K562 (cell line): ENCODE data around the gene ATP5F1C. TPM values are rescaled to one million over a fixed set of nuclear protein-coding genes. Genes with fewer than 3 reads are reported as not detected.

Experiments
- ATAC-seq: fragments of 200-7000 bp; cut with Tn5 transposase; 3 replicates; pipeline ENCODE4 v1.9.1; 2020; ENCODE audit warnings: moderate library complexity
- BruUV-seq: library from RNA; stranded (reverse); fragments of 400-500 nt; replicated peaks from 2 replicates; lab custom pipeline; 2021; lab: Mats Ljungman, UMichigan
- CTCF ChIA-PET: fragments of 300-600 bp; formaldehyde crosslinking; extraction: SDS; loops from one replicate; lab custom pipeline; 2021; ENCODE audit warnings: low intra/inter-chr PET ratio; lab: Yijun Ruan, JAX
- POLR2A ChIA-PET: fragments of 300-600, 350-650 bp; sonication (Branson Sonifier 250); formaldehyde crosslinking; extraction: SDS; loops from one replicate; lab custom pipeline; 2021; ENCODE audit warnings: antibody characterized with exemption, inconsistent platforms; lab: Yijun Ruan, JAX
- DNase-seq, 4 experiments: peaks; one replicate each; pipeline versions ENCODE4 v3.0.0 to v3.0.0-alpha.2; 2011 to 2018; ENCODE audit warnings: low spot score in 3 of 4, mixed read lengths in 3 of 4; ENCODE audit errors: extremely low read depth in 1 of 4
- FAIRE-seq: peaks from 2 replicates; lab custom pipeline; 2011; peaks lifted over from hg19 to GRCh38; lab: Jason Lieb, UNC
- H2AFZ ChIP-seq: 2 replicates; pipeline ENCODE4 v1.6.0; 2011; ENCODE audit warnings: low read depth, low read length, control low read depth, inconsistent platforms
- H3K27ac ChIP-seq: fragments of 200-600 bp; 3 replicates; pipeline ENCODE4 v1.8.0; 2011; ENCODE audit warnings: low read depth, mild to moderate bottlenecking, control low read depth, inconsistent platforms, low read length, moderate library complexity, mixed read lengths; ENCODE audit errors: extremely low read depth
- H3K27me3 ChIP-seq, 2 experiments: fragments of 300-600 bp in 1 of 2; 2 replicates in 1 of 2; 3 replicates in 1 of 2; pipeline versions ENCODE4 v1.6.0 to v1.8.0; 2011; ENCODE audit warnings: inconsistent platforms in 2 of 2, low read length in 2 of 2, mild to moderate bottlenecking in 1 of 2, mixed read lengths in 1 of 2, moderate library complexity in 1 of 2; ENCODE audit not compliant: control insufficient read depth in 2 of 2, insufficient read depth in 2 of 2
- H3K36me3 ChIP-seq: fragments of 300-600 bp; 3 replicates; pipeline ENCODE4 v1.8.0; 2011; ENCODE audit warnings: mild to moderate bottlenecking, low read length, inconsistent platforms; ENCODE audit not compliant: control insufficient read depth, insufficient read depth
- H3K4me1 ChIP-seq, 2 experiments: fragments of 200-600 bp in 1 of 2; replicated peaks in 1 of 2; 2 replicates in 1 of 2; 3 replicates in 1 of 2; pipeline versions ENCODE4 v1.5.1 to v1.8.0; 2011; ENCODE audit warnings: inconsistent platforms in 2 of 2, low read length in 2 of 2, mild to moderate bottlenecking in 1 of 2, mixed read lengths in 1 of 2, moderate library complexity in 1 of 2; ENCODE audit not compliant: control insufficient read depth in 2 of 2, insufficient read depth in 2 of 2
- H3K4me2 ChIP-seq: 2 replicates; pipeline ENCODE4 v1.6.1; 2011; ENCODE audit warnings: low read length, control low read depth, inconsistent platforms, mixed read lengths; ENCODE audit not compliant: insufficient read depth
- H3K4me3 ChIP-seq: fragments of 200-600 bp; sonication (generic), shearing (Covaris generic); 2 replicates; pipeline ENCODE4 v1.5.1; 2016; ENCODE audit warnings: control low read depth, inconsistent platforms
- H3K79me2 ChIP-seq: fragments of 200-600 bp; 3 replicates; pipeline ENCODE4 v1.8.0; 2011; ENCODE audit warnings: low read length, inconsistent platforms; ENCODE audit not compliant: control insufficient read depth, insufficient read depth
- H3K9ac ChIP-seq, 2 experiments: 2 replicates each; pipeline versions ENCODE4 v1.6.0 to v1.6.1; 2011; ENCODE audit warnings: low read depth in 2 of 2, low read length in 2 of 2, control low read depth in 1 of 2, inconsistent platforms in 1 of 2, mild to moderate bottlenecking in 1 of 2, mixed read lengths in 1 of 2; ENCODE audit not compliant: insufficient read depth in 1 of 2
- H3K9me1 ChIP-seq: one replicate; pipeline ENCODE4 v1.6.0; 2011; ENCODE audit warnings: inconsistent platforms, mild to moderate bottlenecking, low read length, moderate library complexity; ENCODE audit not compliant: control insufficient read depth, insufficient read depth
- H3K9me3 ChIP-seq: replicated peaks from 2 replicates; pipeline ENCODE4 v1.5.1; 2011; ENCODE audit warnings: low read depth, low read length, inconsistent platforms; ENCODE audit not compliant: control insufficient read depth, insufficient read depth
- H4K20me1 ChIP-seq: replicated peaks from 2 replicates; pipeline ENCODE4 v1.6.1; 2011; ENCODE audit warnings: low read length, inconsistent platforms, mixed read lengths; ENCODE audit not compliant: control insufficient read depth, insufficient read depth
- BMI1 ChIP-seq: fragments of 150-350 bp; IDR thresholded peaks from 2 replicates; pipeline ENCODE4 v1.6.1; 2014; ENCODE audit warnings: low read length
- CCAR2 ChIP-seq: fragments of 200-400 bp; formaldehyde crosslinking; IDR thresholded peaks from 2 replicates; pipeline ENCODE4 v1.6.1; 2017; ENCODE audit warnings: mild to moderate bottlenecking, low read depth, low read length
- CHCHD3 ChIP-seq: fragments of 250-450 bp; sonication (Bioruptor Pico); IDR thresholded peaks from 2 replicates; pipeline ENCODE4 v2.1.2; 2022; ENCODE audit warnings: mild to moderate bottlenecking
- ELF4 ChIP-seq: fragments of 450-650 bp; formaldehyde crosslinking; IDR thresholded peaks from 2 replicates; pipeline ENCODE4 v1.4.0; 2022; ENCODE audit warnings: missing genetic modification characterization
- GATAD2B ChIP-seq: fragments of 450-650 bp; IDR thresholded peaks from 2 replicates; pipeline ENCODE4 v1.6.1; 2017; ENCODE audit warnings: mild to moderate bottlenecking, borderline replicate concordance
- RBM22 ChIP-seq: fragments of 200-400 bp; formaldehyde crosslinking; IDR thresholded peaks from 2 replicates; pipeline ENCODE4 v1.6.1; 2018; ENCODE audit warnings: low read length, low read depth; ENCODE audit not compliant: poor library complexity, severe bottlenecking
- TAF9B ChIP-seq: fragments of 450-650 bp; IDR thresholded peaks from 2 replicates; pipeline ENCODE4 v1.6.1; 2018; ENCODE audit warnings: mild to moderate bottlenecking; ENCODE audit not compliant: partially characterized antibody
- ZC3H11A ChIP-seq: IDR thresholded peaks from 2 replicates; pipeline ENCODE4 v1.6.1; 2012; ENCODE audit warnings: low read depth, low read length, improper control_type of control experiment
- ZNF224 ChIP-seq: sonication (generic); formaldehyde crosslinking; IDR thresholded peaks from 2 replicates; pipeline ENCODE4 v1.8.0; 2022; ENCODE audit warnings: mild to moderate bottlenecking, missing genetic modification reagents
- ZNF431 ChIP-seq: sonication (generic); formaldehyde crosslinking; IDR thresholded peaks from 2 replicates; pipeline ENCODE4 v1.8.0; 2022; ENCODE audit warnings: mild to moderate bottlenecking, missing genetic modification reagents
- WGBS: fragments of 100-300 bp; shearing (Covaris generic); methylation state at CpG from one replicate; pipeline ENCODE4 v1.1.6; 2016; ENCODE audit warnings: low coverage, mixed read lengths; ENCODE audit not compliant: insufficient coverage; ENCODE audit errors: missing lambda C conversion rate; 5-methylcytosine and 5-hydroxymethylcytosine counted together
- in situ Hi-C: fragments of 300-500 bp; cut with MboI; formaldehyde crosslinking; loops from 4 replicates; pipeline ENCODE4 v1.15.0; 2018; ENCODE audit warnings: inconsistent platforms, mixed read lengths
- intact Hi-C: fragments of 100-400 bp; cut with micrococcal nuclease; formaldehyde crosslinking; loops from 2 replicates; pipeline ENCODE4 v1.14.2; 2022
- polyA plus RNA-seq, 8 experiments: library from polyadenylated mRNA; depleted of rRNA in 4 of 8; stranded (reverse) in 5 of 8; unstranded in 3 of 8; fragments of >200 nt; fragmentation: Nextera tagmentation in 2 of 8; fragmentation: Illumina TruSeq in 1 of 8; extraction: Ambion mirVana in 2 of 8; extraction: Trizol in 1 of 8; gene quantifications; 2 replicates each; pipeline versions ENCODE4 v1.2.1 to v1.2.3, GENCODE V29; 2011 to 2014; ENCODE audit warnings: inconsistent platforms in 1 of 8, missing spikeins in 1 of 8
- total RNA-seq, 7 experiments: library from RNA; depleted of rRNA in 6 of 7; stranded (reverse); fragments of >200 nt in 6 of 7; fragmentation: Illumina TruSeq in 2 of 7; extraction: Trizol in 2 of 7; gene quantifications; 2 replicates each; pipeline versions ENCODE4 v1.2.1 to v1.2.3, GENCODE V29; 2011 to 2021; ENCODE audit warnings: low replicate concordance in 1 of 7
- TF ChIP-seq, protein P1 (sequence below): IDR thresholded peaks from 3 replicates; pipeline ENCODE4 v1.6.1; 2011; ENCODE audit warnings: borderline replicate concordance, mild to moderate bottlenecking; ENCODE audit not compliant: insufficient read length, insufficient read depth
- TF ChIP-seq, protein P2 (sequence below): fragments of 200-400 bp; formaldehyde crosslinking; IDR thresholded peaks from 2 replicates; pipeline ENCODE4 v1.6.1; 2017; ENCODE audit warnings: mild to moderate bottlenecking, low read depth, low read length, moderate library complexity
- TF ChIP-seq, protein P3 (sequence below): fragments of 450-650 bp; IDR thresholded peaks from 2 replicates; pipeline ENCODE4 v1.7.0; 2016; ENCODE audit warnings: borderline replicate concordance

ATP5F1C gene
- total and polyA plus RNA-seq, 9 of the 15 experiments (the other 6 are each of a cell fraction or from before 2014, with no cell fraction given): 389 to 1,475 (median 559) TPM

DNA sequence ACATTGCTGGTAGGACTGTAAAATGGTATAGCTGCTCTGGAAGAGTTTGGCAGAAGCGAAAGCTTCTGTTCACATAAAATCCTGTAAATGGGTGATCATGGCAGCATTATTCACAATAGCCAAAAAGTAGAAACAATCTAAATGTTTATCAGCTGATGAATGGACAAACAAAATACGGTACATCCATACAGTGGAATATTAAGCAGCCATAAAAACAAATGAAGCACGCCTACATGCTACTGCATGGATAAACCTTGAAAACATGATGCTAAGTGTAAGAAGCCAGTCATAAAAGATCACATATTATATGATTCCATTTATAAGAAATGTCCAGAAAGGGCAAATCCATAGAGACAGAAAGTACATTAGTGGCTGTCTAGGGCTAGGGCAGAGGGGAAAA lies 32.9 kb upstream of the ATP5F1C start:
- no peak for FAIRE-seq
- H4K20me1 ChIP-seq: no peaks in the 10 kb centered on the region
- H2AFZ ChIP-seq: no peak overlapping the region
- no TSS peak for BruUV-seq
- no peak overlapping the region for H3K4me2 ChIP-seq
- no peaks in the 10 kb centered on the region for H3K9me3 ChIP-seq
- H3K4me1 ChIP-seq: no peaks in the 10 kb centered on the region
- in situ Hi-C loops: no loop called here
- H3K27me3 ChIP-seq: no peaks in the 10 kb centered on the region
- TF ChIP-seq ZNF431 (no peak), ELF4 (CRISPR knock-in tag) (no peak), GATAD2B (no peak), ZNF224 (no peak), CCAR2 (no peak), BMI1 (no peak), CHCHD3 (CRISPR knock-in tag) (no peak), ZC3H11A (no peak), RBM22 (no peak), TAF9B (no peak)
- TF ChIP-seq, protein P1, sequence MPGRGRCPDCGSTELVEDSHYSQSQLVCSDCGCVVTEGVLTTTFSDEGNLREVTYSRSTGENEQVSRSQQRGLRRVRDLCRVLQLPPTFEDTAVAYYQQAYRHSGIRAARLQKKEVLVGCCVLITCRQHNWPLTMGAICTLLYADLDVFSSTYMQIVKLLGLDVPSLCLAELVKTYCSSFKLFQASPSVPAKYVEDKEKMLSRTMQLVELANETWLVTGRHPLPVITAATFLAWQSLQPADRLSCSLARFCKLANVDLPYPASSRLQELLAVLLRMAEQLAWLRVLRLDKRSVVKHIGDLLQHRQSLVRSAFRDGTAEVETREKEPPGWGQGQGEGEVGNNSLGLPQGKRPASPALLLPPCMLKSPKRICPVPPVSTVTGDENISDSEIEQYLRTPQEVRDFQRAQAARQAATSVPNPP: no peak
- TF ChIP-seq, protein P2, sequence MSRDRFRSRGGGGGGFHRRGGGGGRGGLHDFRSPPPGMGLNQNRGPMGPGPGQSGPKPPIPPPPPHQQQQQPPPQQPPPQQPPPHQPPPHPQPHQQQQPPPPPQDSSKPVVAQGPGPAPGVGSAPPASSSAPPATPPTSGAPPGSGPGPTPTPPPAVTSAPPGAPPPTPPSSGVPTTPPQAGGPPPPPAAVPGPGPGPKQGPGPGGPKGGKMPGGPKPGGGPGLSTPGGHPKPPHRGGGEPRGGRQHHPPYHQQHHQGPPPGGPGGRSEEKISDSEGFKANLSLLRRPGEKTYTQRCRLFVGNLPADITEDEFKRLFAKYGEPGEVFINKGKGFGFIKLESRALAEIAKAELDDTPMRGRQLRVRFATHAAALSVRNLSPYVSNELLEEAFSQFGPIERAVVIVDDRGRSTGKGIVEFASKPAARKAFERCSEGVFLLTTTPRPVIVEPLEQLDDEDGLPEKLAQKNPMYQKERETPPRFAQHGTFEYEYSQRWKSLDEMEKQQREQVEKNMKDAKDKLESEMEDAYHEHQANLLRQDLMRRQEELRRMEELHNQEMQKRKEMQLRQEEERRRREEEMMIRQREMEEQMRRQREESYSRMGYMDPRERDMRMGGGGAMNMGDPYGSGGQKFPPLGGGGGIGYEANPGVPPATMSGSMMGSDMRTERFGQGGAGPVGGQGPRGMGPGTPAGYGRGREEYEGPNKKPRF: no peak
- TF ChIP-seq, protein P3, sequence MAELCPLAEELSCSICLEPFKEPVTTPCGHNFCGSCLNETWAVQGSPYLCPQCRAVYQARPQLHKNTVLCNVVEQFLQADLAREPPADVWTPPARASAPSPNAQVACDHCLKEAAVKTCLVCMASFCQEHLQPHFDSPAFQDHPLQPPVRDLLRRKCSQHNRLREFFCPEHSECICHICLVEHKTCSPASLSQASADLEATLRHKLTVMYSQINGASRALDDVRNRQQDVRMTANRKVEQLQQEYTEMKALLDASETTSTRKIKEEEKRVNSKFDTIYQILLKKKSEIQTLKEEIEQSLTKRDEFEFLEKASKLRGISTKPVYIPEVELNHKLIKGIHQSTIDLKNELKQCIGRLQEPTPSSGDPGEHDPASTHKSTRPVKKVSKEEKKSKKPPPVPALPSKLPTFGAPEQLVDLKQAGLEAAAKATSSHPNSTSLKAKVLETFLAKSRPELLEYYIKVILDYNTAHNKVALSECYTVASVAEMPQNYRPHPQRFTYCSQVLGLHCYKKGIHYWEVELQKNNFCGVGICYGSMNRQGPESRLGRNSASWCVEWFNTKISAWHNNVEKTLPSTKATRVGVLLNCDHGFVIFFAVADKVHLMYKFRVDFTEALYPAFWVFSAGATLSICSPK: no peak
- DNase-seq: no peak
- ChIA-PET CTCF (no interaction called here), POLR2A (no interaction called here)
- intact Hi-C loops: no loop called here
- 96% methylated on average over 3 of the region's 3 CpGs for WGBS
- no peak overlapping the region for H3K9ac ChIP-seq
- peaks cover 53% of the 10 kb centered on the region for H3K36me3 ChIP-seq
- H3K27ac ChIP-seq: no peak overlapping the region
- H3K79me2 ChIP-seq: no peaks in the 10 kb centered on the region
- ATAC-seq: no peak
- no peaks in the 10 kb centered on the region for H3K9me1 ChIP-seq
- H3K4me3 ChIP-seq: no peak overlapping the region
